Coronary artery (tissue), 2 donors: ENCODE results near the gene TREML2.
"Not testable (repeated sequence)": the region's sequence is repeated elsewhere in the genome, so short reads cannot be mapped to it uniquely, and the experiment has no call there.

ENCODE experiments used
- DNase-seq: peaks from one replicate; pipeline ENCODE4 v3.0.0-alpha.2; 2017; ENCODE audit warnings: low spot score
- H3K27ac ChIP-seq, 2 donors: fragments of 200-600 bp; sonication (generic); one replicate each; pipeline ENCODE4 v1.5.1; 2016 to 2019
- H3K4me3 ChIP-seq: fragments of 200-600 bp; sonication (generic); 2 replicates; pipeline ENCODE4 v1.5.1; 2016; ENCODE audit warnings: mild to moderate bottlenecking, moderate library complexity
- TF ChIP-seq, protein P1 (sequence below): fragments of 200-600 bp; sonication (generic); IDR thresholded peaks from one replicate; pipeline ENCODE4 v1.5.1; 2019; ENCODE audit warnings: antibody characterized with exemption

The TREML2 gene, protein sequence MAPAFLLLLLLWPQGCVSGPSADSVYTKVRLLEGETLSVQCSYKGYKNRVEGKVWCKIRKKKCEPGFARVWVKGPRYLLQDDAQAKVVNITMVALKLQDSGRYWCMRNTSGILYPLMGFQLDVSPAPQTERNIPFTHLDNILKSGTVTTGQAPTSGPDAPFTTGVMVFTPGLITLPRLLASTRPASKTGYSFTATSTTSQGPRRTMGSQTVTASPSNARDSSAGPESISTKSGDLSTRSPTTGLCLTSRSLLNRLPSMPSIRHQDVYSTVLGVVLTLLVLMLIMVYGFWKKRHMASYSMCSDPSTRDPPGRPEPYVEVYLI

DNA sequence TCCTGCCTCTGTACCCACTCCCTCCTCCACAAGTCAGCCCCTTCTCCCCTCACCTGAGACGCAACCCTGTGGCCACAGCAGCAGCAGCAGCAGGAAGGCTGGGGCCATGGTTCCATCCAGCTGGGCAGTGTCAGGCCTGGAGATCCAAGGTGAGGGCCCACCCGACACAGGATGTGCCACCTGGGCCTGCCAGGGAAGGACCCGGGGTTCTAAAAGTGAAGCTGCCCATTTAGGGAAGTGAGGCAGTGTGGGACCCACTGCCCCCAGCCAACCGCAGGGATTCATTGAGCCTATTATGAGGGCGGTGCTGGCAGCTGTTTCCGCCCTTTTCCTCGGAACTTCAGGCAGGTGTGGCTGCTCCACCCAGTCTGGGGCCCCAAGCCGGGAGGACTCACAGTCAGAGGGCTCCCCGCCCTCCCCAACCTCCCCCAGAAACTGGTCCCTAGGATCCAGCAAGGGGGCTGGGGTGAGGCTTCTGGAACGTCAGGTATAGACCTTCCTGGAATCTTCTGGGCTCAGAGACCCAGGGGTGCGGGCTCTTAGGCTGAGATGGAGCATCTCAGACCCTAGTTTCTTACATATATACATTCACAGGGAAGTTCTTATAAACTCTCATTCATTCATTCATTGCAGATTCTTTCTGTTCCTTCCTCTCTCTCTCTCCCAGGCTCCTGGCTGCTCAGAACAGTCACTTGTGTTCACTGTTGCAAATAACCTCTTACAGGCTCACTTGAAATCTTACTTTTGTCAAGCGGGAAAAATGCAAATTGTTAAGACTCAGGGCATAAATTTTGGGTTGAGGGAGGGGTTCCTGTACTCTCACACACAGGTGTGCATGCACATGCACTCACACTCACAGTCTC is at the start of gene TREML2:
Gene TREML2, minus strand, starts transcription at position 249 of the 863 bp plus-strand sequence. Its CDS starts 141 bp downstream, at position 108.
- Histone ChIP-seq H3K4me3 (no peak within 1 kb of the TSS), H3K27ac (peak within 1 kb of the TSS in 1 of 2 donors; percentile 59)
- TF ChIP-seq, protein P1, sequence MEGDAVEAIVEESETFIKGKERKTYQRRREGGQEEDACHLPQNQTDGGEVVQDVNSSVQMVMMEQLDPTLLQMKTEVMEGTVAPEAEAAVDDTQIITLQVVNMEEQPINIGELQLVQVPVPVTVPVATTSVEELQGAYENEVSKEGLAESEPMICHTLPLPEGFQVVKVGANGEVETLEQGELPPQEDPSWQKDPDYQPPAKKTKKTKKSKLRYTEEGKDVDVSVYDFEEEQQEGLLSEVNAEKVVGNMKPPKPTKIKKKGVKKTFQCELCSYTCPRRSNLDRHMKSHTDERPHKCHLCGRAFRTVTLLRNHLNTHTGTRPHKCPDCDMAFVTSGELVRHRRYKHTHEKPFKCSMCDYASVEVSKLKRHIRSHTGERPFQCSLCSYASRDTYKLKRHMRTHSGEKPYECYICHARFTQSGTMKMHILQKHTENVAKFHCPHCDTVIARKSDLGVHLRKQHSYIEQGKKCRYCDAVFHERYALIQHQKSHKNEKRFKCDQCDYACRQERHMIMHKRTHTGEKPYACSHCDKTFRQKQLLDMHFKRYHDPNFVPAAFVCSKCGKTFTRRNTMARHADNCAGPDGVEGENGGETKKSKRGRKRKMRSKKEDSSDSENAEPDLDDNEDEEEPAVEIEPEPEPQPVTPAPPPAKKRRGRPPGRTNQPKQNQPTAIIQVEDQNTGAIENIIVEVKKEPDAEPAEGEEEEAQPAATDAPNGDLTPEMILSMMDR: no peak
- no peak for DNase-seq

DNA sequence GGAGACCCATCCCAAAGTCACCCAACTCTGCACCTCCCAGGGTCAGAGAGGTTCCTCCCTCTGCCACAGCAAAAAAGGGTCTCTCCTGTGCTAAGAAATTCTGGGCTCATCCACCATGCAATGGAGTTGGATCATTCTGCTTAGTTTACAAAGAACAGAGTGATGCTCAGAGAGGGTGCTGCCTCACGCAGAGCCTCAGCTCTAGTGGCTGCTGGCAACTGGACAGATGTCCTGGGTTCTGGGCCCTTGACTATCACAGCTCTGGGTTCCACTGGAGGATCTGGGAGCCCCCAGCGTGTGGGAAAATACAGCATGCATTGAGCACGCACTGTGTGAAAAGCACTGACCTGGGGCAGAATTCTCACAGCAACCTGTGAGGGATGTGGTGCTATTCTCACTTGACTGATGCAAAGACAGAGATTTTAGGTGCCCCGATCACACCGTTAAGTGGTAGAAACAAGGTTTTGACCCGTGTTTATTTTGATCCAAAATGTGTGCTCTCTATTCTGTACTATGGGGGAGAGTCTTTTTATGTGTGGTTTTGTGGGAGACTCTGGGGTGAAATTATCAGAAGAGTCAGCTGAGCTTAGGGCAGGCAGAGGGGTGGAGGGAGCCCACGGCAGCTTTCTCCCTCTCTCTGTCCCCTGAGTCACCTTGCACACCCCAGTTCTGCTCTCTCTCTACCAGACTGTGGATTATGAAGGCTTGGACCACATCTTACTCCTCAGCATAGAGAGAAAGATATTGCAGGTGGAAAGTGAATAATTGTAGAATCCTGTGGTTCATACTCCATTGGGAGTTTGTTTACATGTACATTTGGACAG is 47.1 kb upstream of the TREML2 start:
- DNase-seq: peak; percentile 43
- Histone ChIP-seq H3K4me3 (no peak overlapping the region), H3K27ac (no peak overlapping the region)
- TF ChIP-seq, protein P1: no peak

DNA sequence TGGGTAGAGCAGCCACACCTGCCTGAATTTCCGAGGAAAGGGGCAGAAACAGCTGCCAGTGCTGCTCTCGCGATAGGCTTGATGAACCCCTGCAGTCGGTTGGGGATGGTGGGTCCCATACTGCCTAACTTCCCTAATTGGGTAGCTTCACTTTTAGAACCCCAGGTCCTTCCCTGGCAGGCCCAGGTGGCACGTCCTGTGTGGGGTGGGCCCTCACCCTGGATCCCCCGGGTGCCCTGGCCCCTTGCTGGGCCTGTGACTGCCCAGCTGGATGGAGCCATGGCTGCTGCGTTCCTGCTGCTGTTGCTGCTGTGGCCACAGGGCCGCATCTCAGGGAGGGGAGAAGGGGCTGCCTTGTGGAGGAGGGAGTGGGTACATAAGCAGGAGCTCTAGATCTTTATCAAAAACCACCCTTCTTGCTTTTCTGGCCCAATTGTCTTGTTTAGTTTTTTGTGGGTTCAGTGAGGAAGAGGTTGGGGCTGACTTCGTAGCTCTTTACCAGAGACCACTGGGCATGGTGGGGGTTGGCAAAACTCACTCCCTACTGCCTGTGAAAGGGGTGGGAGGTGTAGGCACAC is 46.4 kb upstream of the TREML2 start:
- Histone ChIP-seq H3K4me3 (no peak overlapping the region), H3K27ac (no peak overlapping the region)
- TF ChIP-seq, protein P1: no peak
- peak; percentile 68 for DNase-seq

DNA sequence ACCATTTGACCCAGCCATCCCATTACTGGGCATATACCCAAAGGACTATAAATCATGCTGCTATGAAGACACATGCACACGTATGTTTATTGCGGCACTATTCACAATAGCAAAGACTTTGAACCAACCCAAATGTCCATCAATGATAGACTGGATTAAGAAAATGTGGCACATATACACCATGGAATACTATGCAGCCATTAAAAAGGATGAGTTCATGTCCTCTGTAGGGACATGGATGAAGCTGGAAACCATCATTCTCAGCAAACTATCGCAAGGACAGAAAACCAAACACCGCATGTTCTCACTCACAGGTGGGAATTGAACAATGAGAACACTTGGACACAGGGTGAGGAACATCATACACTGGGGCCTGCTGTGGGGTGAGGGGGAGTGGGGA is 45.6 kb upstream of the TREML2 start:
- DNase-seq, H3K27ac ChIP-seq, H3K4me3 ChIP-seq: not testable (repeated sequence)

DNA sequence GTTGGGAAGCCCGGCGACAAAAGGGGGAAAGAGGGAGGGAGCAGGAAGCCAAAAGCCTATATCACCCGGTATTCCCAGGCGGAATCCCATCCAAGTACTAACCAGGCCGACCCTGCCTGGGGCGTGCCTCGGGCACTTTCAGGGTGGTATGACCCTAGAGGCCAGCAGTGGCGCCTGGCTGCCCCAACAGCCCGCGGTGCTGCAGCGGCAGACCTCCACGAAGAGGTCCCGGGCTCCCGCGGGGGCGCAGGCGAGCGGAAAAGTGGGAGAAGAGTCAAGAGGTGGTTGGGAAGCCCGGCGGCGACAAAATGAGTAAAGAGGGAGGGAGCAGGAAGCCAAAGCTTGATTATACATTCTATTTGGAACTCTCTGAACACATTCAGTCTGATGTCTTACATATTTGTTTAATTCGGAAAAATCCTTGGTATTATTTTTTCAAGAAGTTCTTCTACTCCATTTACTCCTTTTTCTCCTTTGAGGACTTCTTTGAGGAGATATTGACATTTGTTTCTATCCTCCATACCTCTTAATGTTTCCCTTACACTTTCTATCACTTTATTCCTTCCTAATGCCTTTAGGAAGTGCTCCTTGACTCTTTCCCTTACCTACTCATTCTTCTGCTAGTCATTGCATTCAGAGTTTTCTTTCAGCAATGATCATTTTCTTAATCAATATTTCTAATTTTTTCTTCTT is 38.7 kb upstream of the TREML2 start:
- Histone ChIP-seq H3K4me3 (no peak overlapping the region), H3K27ac (no peak overlapping the region)
- TF ChIP-seq, protein P1: no peak
- DNase-seq: peak; percentile 62

DNA sequence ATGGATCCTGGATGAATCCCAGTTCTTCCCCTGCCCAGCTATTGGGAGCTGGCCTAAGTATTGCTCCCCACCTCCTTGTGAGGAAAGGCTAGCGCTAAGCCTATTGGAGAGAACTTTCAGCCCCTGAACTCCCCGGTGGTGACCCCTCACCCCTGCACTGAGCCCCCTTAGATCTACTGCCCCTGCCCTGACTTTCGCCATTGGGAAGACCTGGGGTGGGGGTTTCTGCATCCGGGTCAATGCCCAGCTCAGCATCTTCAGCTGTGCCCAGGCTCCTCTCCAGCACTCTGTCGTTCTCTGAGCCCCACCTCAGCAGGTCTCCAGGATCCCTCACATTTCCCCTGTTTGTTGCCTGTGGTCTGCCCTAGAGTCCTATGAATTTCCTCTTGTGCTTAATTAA is 36.2 kb upstream of the TREML2 start:
- H3K27ac ChIP-seq: no peak overlapping the region
- no peak overlapping the region for H3K4me3 ChIP-seq
- TF ChIP-seq, protein P1: no peak
- peak; percentile 50 for DNase-seq
